Activated CD8-positive, alpha-beta T cell treated with anti-CD3 and anti-CD28 coated beads for 36 hours (primary cell): Measurements from ENCODE around the gene CBS. TPM values are rescaled to one million over a fixed set of nuclear protein-coding genes. Genes with fewer than 3 reads are reported as not detected.

ENCODE experiments used
- ATAC-seq: fragments of 200-7000 bp; cut with Tn5 transposase; one replicate; pipeline ENCODE4 v1.10.0; 2021; ENCODE audit warnings: mild to moderate bottlenecking, moderate library complexity
- CTCF ChIA-PET: fragments of 350-600 bp; sonication (Branson Sonifier 250); formaldehyde crosslinking; loops from one replicate; lab custom pipeline; 2021; ENCODE audit warnings: antibody characterized with exemption; lab: Charles Lee
- POLR2A ChIA-PET: fragments of 350-600 bp; sonication (Branson Sonifier 250); formaldehyde crosslinking; loops from one replicate; lab custom pipeline; 2021; ENCODE audit warnings: antibody characterized with exemption; lab: Charles Lee
- DNase-seq: peaks from one replicate; pipeline ENCODE4 v3.0.0-alpha.2; 2020
- H3K27ac Mint-ChIP-seq: one replicate; pipeline ENCODE4 v1.8.0; 2021; ENCODE audit warnings: mild to moderate bottlenecking, mixed read lengths
- H3K27me3 Mint-ChIP-seq: one replicate; pipeline ENCODE4 v1.8.0; 2021; ENCODE audit warnings: mixed read lengths
- H3K36me3 Mint-ChIP-seq: one replicate; pipeline ENCODE4 v1.8.0; 2021; ENCODE audit warnings: low read depth, mixed read lengths
- H3K4me1 Mint-ChIP-seq: one replicate; pipeline ENCODE4 v1.8.0; 2021; ENCODE audit warnings: low read depth, mixed read lengths
- H3K4me3 Mint-ChIP-seq: one replicate; pipeline ENCODE4 v1.8.0; 2021; ENCODE audit warnings: mild to moderate bottlenecking, moderate library complexity, mixed read lengths
- H3K9me3 Mint-ChIP-seq: one replicate; pipeline ENCODE4 v1.8.0; 2021; ENCODE audit warnings: mixed read lengths
- intact Hi-C: fragments of 100-400 bp; cut with micrococcal nuclease; formaldehyde crosslinking; loops from one replicate; pipeline ENCODE4 v1.10.0; 2022
- total RNA-seq, 2 experiments: library from RNA; stranded (reverse); gene quantifications; one replicate each; pipeline ENCODE4 v1.2.3, GENCODE V29; 2021
- TF ChIP-seq, protein P1 (sequence below): fragments of 200-600 bp; IDR thresholded peaks from one replicate; pipeline ENCODE4 v1.8.0; 2022; ENCODE audit warnings: antibody characterized with exemption, mild to moderate bottlenecking

CBS gene
- total RNA-seq, 2 experiments from 2014 or later = 91.3 to 91.9 TPM

DNA sequence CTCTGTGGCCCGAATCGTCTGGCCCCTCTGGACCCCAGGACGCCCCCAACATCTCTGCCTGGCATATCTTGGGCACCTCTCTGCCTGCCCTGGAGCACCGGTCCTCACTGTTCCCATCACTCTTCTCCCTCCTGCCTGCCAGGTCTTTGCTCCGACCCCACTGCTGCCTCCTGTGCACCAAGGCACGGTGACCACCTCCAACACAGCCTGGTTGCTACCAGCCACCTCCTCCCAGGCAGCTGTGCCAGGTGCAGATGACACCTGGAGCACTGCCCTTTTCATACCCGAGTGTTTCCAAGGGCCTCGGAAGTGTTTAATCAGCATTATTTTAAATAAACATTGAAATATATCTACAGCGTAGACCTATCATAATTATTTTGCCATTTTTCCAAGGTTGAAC is 70.0 kb downstream of the CBS start:
- Mint-ChIP-seq H3K36me3 (peaks cover 15% of the 10 kb centered on the region), H3K27ac (no peak overlapping the region), H3K4me1 (no peaks in the 10 kb centered on the region), H3K27me3 (no peaks in the 10 kb centered on the region), H3K9me3 (peaks cover under 1% of the 10 kb centered on the region), H3K4me3 (no peak overlapping the region)
- CTCF ChIA-PET = no interaction called here
- TF ChIP-seq, protein P1, sequence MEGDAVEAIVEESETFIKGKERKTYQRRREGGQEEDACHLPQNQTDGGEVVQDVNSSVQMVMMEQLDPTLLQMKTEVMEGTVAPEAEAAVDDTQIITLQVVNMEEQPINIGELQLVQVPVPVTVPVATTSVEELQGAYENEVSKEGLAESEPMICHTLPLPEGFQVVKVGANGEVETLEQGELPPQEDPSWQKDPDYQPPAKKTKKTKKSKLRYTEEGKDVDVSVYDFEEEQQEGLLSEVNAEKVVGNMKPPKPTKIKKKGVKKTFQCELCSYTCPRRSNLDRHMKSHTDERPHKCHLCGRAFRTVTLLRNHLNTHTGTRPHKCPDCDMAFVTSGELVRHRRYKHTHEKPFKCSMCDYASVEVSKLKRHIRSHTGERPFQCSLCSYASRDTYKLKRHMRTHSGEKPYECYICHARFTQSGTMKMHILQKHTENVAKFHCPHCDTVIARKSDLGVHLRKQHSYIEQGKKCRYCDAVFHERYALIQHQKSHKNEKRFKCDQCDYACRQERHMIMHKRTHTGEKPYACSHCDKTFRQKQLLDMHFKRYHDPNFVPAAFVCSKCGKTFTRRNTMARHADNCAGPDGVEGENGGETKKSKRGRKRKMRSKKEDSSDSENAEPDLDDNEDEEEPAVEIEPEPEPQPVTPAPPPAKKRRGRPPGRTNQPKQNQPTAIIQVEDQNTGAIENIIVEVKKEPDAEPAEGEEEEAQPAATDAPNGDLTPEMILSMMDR = no peak
- intact Hi-C loops = no loop called here
- POLR2A ChIA-PET = no interaction called here
- ATAC-seq = no peak
- DNase-seq = no peak

DNA sequence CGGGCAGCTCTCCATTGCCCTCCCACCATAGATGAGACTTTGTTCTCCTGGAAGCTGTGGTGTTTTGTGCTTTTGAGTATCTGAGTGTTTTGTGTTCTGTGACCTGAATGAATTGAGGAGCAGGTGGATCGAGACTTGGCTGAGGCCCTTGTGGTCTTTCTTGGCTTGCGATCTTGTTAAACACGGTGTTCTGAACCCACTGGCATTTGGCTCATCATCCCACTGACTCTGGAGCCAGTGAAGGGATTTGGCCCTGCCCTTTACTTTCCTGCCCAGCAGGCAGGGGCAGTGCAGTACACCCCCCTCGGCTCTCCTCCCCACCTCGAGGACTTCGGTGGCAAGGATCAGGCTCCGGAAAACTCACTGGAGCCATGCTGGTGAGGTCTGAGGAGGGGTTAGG is 70.7 kb downstream of the CBS start:
- POLR2A ChIA-PET = no interaction called here
- intact Hi-C loops = no loop called here
- no peak for DNase-seq
- CTCF ChIA-PET = no interaction called here
- no peaks in the 10 kb centered on the region for H3K27me3 Mint-ChIP-seq
- H3K4me1 Mint-ChIP-seq = no peaks in the 10 kb centered on the region
- no peak for ATAC-seq
- H3K4me3 Mint-ChIP-seq = no peak overlapping the region
- H3K9me3 Mint-ChIP-seq = peaks cover 5% of the 10 kb centered on the region
- no peak overlapping the region for H3K27ac Mint-ChIP-seq
- H3K36me3 Mint-ChIP-seq = peaks cover 19% of the 10 kb centered on the region
- TF ChIP-seq, protein P1 = no peak

Other genes starting within 250 kb of the CBS start
- gene WDR4, start 196.3 kb downstream of the CBS start, total RNA-seq = 10 to 100 TPM; 49.8 to 53.5 TPM
- gene NDUFV3, start 182.5 kb downstream of the CBS start, total RNA-seq = 10 to 100 TPM; 29.0 to 29.8 TPM
- under 1 TPM; 0.18 to 0.29 TPM for gene ERVH48-1, start 150.2 kb downstream of the CBS start, total RNA-seq
- gene PKNOX1, start 101.3 kb downstream of the CBS start, total RNA-seq = 10 to 100 TPM; 12.6 to 14.1 TPM
- gene U2AF1, start 31.7 kb upstream of the CBS start, total RNA-seq = 10 to 100 TPM; 21.9 to 31.3 TPM
- not detected for gene CRYAA, start 93.2 kb upstream of the CBS start, total RNA-seq